ENCODE results near the gene WDR70. TPM values are rescaled to one million over a fixed set of nuclear protein-coding genes. Genes with fewer than 3 reads are reported as not detected.
A peak's percentile ranks its signal among the peaks of the same experiment; 100 is the strongest.

The WDR70 gene
- polyA plus RNA-seq, 1 of the 3 experiments (the other 2 are of a cell fraction) = 14.2 TPM

DNA sequence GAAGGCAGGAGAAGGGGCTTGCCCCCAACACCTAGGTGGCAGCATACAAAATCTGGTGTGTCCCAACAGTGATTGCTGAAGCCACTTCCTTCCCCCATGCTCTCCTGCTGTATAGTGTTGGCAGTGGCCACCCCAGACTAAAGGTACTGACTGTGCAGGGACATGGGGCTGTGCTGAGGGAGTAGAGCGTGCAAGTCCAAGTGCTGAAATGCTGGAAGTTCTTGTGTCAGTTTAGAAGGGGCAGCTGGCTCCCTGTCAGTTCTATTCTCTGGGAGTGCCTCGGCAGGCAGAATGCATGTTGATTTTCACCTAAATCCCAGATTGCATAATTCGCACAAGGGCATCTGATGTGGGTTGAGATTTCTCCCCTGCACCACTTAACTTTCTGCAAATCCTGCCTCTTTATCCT is 392.1 kb downstream of the WDR70 start:
- TF ChIP-seq REST (IDR thresholded peaks at IDR 0.05; ENCODE audit: low read depth, low read length) = peak; percentile 58; the same call in 1 of the 2 replicates
- TF ChIP-seq FOSL2 (IDR thresholded peaks at IDR 0.05; ENCODE audit: borderline replicate concordance, low read depth) = no peak
- Histone ChIP-seq H3K27ac (ENCODE audit: low read depth in 2 of 2, low read length in 1 of 2) (peak overlapping the region; percentile 16 to 93; a peak in 3 of 4 replicates), H3K36me3 (replicated peaks in 1 of 2; ENCODE audit: control insufficient read depth in 1 of 2, insufficient read depth in 2 of 2, low read length in 1 of 2) (no peaks in the 10 kb centered on the region), H3K9me2 (no peaks in the 10 kb centered on the region), H3K9me3 (peaks cover 5% of the 10 kb centered on the region; the same call in 1 of the 2 replicates), H2AFZ (ENCODE audit: low read depth) (peak overlapping the region; percentile 48; the same call in 1 of the 2 replicates), H3F3A (replicated peaks; ENCODE audit: insufficient read depth) (peaks cover 21% of the 10 kb centered on the region), H3K4me2 (peak overlapping the region; percentile 66), H3K27me3 (ENCODE audit: insufficient read depth) (no peaks in the 10 kb centered on the region), H4K20me1 (ENCODE audit: insufficient read depth) (no peaks in the 10 kb centered on the region), H3K9ac (peak overlapping the region; percentile 61), H3K79me2 (ENCODE audit: insufficient read depth) (no peaks in the 10 kb centered on the region), H3K4me3 (ENCODE audit: low read depth in 2 of 2, low read length in 1 of 2) (peak overlapping the region in 1 of 2 experiments; percentile 4; a peak in 1 of 4 replicates), H3K4me1 (ENCODE audit: control insufficient read depth in 1 of 2, insufficient read depth in 2 of 2, low read depth in 1 of 2, low read length in 1 of 2) (peaks cover 0 to 31% of the 10 kb centered on the region in 2 experiments; a peak in 3 of 4 replicates)
- WGBS (ENCODE audit: low lambda C conversion rate) = 31% methylated on average over 2 of the region's 3 CpGs
- POLR2A ChIA-PET = no interaction called here
- CTCF ChIA-PET = no interaction called here
- no peak for DNase-seq

DNA sequence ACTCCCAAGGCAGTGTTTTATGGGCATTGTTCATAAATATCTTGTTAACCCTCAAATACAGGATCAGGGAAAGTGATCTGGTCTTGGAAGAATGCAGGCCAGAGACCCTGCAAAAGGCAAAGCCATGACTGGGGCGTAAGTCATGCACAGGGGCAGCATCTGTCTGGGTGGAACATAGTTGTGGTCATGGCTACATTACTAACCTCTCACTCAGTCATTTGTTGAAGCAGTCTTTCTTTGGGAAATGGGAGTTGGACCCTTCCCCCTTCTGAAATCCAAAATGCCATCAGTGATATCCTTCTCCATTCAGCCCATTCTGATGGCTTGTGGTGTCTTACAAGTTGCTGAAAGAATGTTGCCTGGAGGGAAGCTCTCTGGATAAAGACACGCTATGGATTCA is 392.6 kb downstream of the WDR70 start:
- no peaks in the 10 kb centered on the region for H3K79me2 ChIP-seq (ENCODE audit: insufficient read depth)
- H3K9ac ChIP-seq = peak overlapping the region; percentile 61; the same call in 1 of the 2 replicates
- no peaks in the 10 kb centered on the region for H3K36me3 ChIP-seq (replicated peaks in 1 of 2; ENCODE audit: control insufficient read depth in 1 of 2, insufficient read depth in 2 of 2, low read length in 1 of 2)
- WGBS (ENCODE audit: low lambda C conversion rate) = 6% methylated on average over 2 of the region's 2 CpGs
- H3K9me2 ChIP-seq = no peaks in the 10 kb centered on the region
- no peaks in the 10 kb centered on the region for H4K20me1 ChIP-seq (ENCODE audit: insufficient read depth)
- H2AFZ ChIP-seq (ENCODE audit: low read depth) = peak overlapping the region; percentile 11; the same call in 1 of the 2 replicates
- peaks cover 0 to 31% of the 10 kb centered on the region in 2 experiments; a peak in 3 of 4 replicates for H3K4me1 ChIP-seq (ENCODE audit: control insufficient read depth in 1 of 2, insufficient read depth in 2 of 2, low read depth in 1 of 2, low read length in 1 of 2)
- peak overlapping the region; percentile 16 to 93; a peak in 3 of 4 replicates for H3K27ac ChIP-seq (ENCODE audit: low read depth in 2 of 2, low read length in 1 of 2)
- CTCF ChIA-PET = no interaction called here
- peak overlapping the region; percentile 66 for H3K4me2 ChIP-seq
- H3F3A ChIP-seq (replicated peaks; ENCODE audit: insufficient read depth) = peaks cover 21% of the 10 kb centered on the region
- H3K27me3 ChIP-seq (ENCODE audit: insufficient read depth) = no peaks in the 10 kb centered on the region
- no peak for DNase-seq
- H3K9me3 ChIP-seq = peaks cover 5% of the 10 kb centered on the region; the same call in 1 of the 2 replicates
- peak overlapping the region in 1 of 2 experiments; percentile 4; a peak in 1 of 4 replicates for H3K4me3 ChIP-seq (ENCODE audit: low read depth in 2 of 2, low read length in 1 of 2)
- POLR2A ChIA-PET = no interaction called here
- 0 out of 2 replicates have a peak, but pooled peaks have one; percentile 32 for TF ChIP-seq SIN3A (IDR thresholded peaks at IDR 0.05; ENCODE audit: borderline replicate concordance, low read depth, low read length)
- TF ChIP-seq RAD21 (IDR thresholded peaks at IDR 0.05; ENCODE audit: low read length) = no peak
- no peak for TF ChIP-seq EZH2phosphoT487 (IDR thresholded peaks at IDR 0.05; ENCODE audit: borderline replicate concordance, low read depth)
- no peak for TF ChIP-seq GATA2 (CRISPR knock-in tag; IDR thresholded peaks at IDR 0.05)
- TF ChIP-seq REST (IDR thresholded peaks at IDR 0.05; ENCODE audit: low read depth, low read length) = peak; percentile 43; the same call in 1 of the 2 replicates
- peak; percentile 95 for TF ChIP-seq FOSL2 (IDR thresholded peaks at IDR 0.05; ENCODE audit: borderline replicate concordance, low read depth)
- peak; percentile 80 for TF ChIP-seq MEF2A (IDR thresholded peaks at IDR 0.05; ENCODE audit: borderline replicate concordance, low read depth)
- TF ChIP-seq, protein P1, sequence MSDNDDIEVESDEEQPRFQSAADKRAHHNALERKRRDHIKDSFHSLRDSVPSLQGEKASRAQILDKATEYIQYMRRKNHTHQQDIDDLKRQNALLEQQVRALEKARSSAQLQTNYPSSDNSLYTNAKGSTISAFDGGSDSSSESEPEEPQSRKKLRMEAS (IDR thresholded peaks at IDR 0.05; ENCODE audit: low read depth) = peak; percentile 76; the same call in 1 of the 2 replicates
- no peak for TF ChIP-seq YY1 (IDR thresholded peaks at IDR 0.05; ENCODE audit: low read depth)
- TF ChIP-seq ELF1 (IDR thresholded peaks at IDR 0.05) = no peak
- no peak for TF ChIP-seq CTCF (IDR thresholded peaks at IDR 0.05)
- TF ChIP-seq GABPA (IDR thresholded peaks at IDR 0.05; ENCODE audit: low read depth) = no peak
- TF ChIP-seq EP300 (IDR thresholded peaks at IDR 0.05; ENCODE audit: borderline replicate concordance in 1 of 2, low read depth in 1 of 2, low read length in 1 of 2) = peak in 1 of 2 experiments; percentile 99; a peak in 2 of 4 replicates
- TF ChIP-seq NFIC (IDR thresholded peaks at IDR 0.05; ENCODE audit: borderline replicate concordance) = peak; percentile 84
- TF ChIP-seq, protein P2, sequence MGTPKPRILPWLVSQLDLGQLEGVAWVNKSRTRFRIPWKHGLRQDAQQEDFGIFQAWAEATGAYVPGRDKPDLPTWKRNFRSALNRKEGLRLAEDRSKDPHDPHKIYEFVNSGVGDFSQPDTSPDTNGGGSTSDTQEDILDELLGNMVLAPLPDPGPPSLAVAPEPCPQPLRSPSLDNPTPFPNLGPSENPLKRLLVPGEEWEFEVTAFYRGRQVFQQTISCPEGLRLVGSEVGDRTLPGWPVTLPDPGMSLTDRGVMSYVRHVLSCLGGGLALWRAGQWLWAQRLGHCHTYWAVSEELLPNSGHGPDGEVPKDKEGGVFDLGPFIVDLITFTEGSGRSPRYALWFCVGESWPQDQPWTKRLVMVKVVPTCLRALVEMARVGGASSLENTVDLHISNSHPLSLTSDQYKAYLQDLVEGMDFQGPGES (IDR thresholded peaks at IDR 0.05; ENCODE audit: low read depth, low read length) = no peak
